Measurements from ENCODE around the gene TMEM115.

Gene TMEM115

DNA sequence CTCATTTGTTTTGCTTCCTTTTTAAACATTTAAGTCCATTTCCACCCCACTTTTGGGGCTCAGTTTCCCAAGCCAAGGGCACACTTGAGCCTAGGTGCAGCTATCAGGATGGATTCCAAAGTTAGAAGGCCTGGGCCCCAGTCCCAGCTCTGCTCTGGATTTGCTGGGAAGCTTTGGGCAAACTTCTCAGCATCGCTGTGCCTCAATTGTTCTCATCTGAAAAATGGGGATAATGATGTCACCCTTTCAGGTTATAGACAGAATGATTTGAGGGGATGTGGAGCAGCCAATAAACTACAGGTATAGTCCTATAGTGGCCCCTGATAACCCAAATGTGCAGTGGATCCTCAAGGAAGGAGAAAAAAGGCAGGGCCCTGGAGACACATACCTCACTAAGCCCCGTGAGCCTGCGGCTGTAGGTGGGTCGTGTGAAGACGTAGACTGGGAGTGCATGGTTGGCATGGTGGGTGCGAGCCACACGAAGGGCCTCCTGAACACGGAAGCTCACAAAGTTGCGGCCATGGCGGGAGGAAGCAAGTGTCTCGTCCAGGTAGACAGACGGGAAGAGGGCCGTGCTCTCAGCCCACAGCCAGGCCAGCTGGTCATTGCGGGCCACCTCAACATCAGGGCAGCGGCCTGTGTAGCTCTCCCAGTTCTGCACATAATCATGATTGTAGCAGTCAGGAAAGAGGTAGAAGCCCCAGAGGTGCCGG lies 40.0 kb downstream of the TMEM115 start:
- Histone ChIP-seq H3K27ac (no peak overlapping the region), H3K36me3 (peaks cover 41% of the 10 kb centered on the region), H3K4me3 (ENCODE audit: low read depth, low read length) (no peak overlapping the region), H3K9me3 (ENCODE audit: severe bottlenecking) (no peaks in the 10 kb centered on the region), H3K27me3 (ENCODE audit: insufficient read depth, low read depth, severe bottlenecking) (no peaks in the 10 kb centered on the region)
- DNase-seq = no peak
- TF ChIP-seq, protein P1, sequence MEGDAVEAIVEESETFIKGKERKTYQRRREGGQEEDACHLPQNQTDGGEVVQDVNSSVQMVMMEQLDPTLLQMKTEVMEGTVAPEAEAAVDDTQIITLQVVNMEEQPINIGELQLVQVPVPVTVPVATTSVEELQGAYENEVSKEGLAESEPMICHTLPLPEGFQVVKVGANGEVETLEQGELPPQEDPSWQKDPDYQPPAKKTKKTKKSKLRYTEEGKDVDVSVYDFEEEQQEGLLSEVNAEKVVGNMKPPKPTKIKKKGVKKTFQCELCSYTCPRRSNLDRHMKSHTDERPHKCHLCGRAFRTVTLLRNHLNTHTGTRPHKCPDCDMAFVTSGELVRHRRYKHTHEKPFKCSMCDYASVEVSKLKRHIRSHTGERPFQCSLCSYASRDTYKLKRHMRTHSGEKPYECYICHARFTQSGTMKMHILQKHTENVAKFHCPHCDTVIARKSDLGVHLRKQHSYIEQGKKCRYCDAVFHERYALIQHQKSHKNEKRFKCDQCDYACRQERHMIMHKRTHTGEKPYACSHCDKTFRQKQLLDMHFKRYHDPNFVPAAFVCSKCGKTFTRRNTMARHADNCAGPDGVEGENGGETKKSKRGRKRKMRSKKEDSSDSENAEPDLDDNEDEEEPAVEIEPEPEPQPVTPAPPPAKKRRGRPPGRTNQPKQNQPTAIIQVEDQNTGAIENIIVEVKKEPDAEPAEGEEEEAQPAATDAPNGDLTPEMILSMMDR (IDR thresholded peaks at IDR 0.05; ENCODE audit: low read depth, low read length) = no peak

DNA sequence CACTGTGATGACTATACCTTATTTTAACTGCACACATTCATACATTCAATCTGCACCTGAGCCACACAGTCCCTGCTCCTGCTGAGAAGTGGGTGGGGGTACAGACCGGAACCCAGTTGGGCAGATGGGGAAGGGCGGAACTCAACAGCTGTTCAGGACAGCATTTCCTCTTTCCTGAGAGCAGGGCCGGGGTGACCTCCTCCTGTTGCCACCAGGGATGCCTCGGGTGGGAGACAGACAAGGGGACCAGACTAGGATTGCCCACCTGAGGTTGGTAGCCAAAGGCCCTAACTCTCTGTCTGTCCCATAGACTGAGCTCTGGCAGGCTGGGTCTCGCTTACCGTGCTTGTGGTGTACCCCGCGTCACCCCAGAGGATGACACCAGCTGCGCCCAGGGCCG lies 40.7 kb downstream of the TMEM115 start:
- no peak overlapping the region for H3K4me3 ChIP-seq (ENCODE audit: low read depth, low read length)
- TF ChIP-seq, protein P1 (IDR thresholded peaks at IDR 0.05; ENCODE audit: low read depth, low read length) = no peak
- H3K9me3 ChIP-seq (ENCODE audit: severe bottlenecking) = no peaks in the 10 kb centered on the region
- H3K27me3 ChIP-seq (ENCODE audit: insufficient read depth, low read depth, severe bottlenecking) = no peaks in the 10 kb centered on the region
- peaks cover 40% of the 10 kb centered on the region for H3K36me3 ChIP-seq
- DNase-seq = no peak
- no peak overlapping the region for H3K27ac ChIP-seq

DNA sequence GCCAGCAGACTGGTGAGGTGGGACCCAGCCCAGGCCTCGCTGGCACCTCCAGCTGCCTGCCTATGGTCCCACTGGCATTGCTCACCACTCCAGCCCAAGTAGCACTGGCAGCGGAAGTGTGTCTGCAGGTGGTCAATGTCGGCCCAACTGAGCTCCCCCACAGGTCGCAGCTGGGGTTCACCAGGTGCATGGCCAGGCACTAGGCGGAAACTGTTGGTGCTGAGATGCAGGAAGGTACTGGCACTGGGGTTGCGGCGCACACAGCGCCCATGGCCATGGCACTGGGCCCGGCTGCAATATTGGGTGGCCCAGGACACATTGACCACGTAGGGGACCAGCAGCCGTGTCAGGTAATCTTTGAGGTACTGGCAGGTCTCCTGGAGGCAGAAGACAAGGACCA lies 41.2 kb downstream of the TMEM115 start:
- Histone ChIP-seq H3K36me3 (peaks cover 37% of the 10 kb centered on the region), H3K4me3 (ENCODE audit: low read depth, low read length) (no peak overlapping the region), H3K27me3 (ENCODE audit: insufficient read depth, low read depth, severe bottlenecking) (no peaks in the 10 kb centered on the region), H3K9me3 (ENCODE audit: severe bottlenecking) (no peaks in the 10 kb centered on the region), H3K27ac (no peak overlapping the region)
- TF ChIP-seq, protein P1 (IDR thresholded peaks at IDR 0.05; ENCODE audit: low read depth, low read length) = no peak
- DNase-seq = no peak

DNA sequence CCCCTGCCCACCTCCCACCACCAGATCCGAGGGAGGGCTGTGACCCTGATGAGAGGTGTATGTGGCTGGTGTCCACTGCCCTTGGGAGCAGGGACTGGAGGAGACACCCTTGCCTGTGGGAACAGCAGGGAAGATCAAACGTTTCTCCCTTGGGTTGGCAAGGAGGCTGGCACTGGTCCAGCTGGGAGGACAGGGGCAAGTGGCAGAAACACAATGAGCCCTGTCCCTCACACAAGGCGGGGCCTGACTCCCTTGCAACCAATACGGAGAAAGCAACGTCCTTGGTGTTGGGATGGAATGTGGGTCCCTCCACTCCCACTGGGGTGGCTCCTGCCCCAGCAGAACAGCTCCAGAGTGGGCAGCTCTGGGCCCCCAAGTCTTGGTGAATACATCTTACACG lies 42.0 kb downstream of the TMEM115 start:
- TF ChIP-seq, protein P1 (IDR thresholded peaks at IDR 0.05; ENCODE audit: low read depth, low read length) = no peak

DNA sequence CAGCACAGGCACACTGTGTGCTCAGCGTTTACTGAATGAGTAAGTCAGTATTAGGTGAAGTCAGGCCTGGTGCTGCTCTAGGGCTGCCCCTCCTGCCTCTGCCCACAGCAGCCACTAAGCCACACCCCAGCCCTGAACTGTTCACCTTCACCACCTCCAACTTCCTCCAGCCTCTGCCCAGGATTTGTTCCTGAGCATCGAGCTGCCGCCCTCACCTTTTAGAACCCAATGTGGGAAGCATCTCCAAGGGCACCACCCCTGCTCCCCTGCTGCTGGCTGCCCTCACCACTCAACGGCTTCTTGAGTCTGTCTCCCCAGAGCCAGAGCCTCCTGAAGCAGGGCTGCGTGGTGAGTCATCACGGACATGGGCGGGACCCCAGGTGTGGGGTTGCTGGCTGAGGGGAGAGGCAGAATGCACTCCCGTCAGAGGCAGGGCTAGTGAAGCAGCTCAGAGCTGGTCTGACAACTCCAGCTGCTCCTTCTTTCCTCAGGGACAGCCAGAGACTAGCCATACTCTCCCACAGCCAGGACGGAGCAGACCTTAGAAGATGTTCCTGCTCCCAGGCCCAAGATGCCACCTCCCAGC lies 42.6 kb downstream of the TMEM115 start:
- Histone ChIP-seq H3K27me3 (ENCODE audit: insufficient read depth, low read depth, severe bottlenecking) (no peaks in the 10 kb centered on the region), H3K9me3 (ENCODE audit: severe bottlenecking) (no peaks in the 10 kb centered on the region), H3K36me3 (peaks cover 37% of the 10 kb centered on the region), H3K27ac (no peak overlapping the region), H3K4me3 (ENCODE audit: low read depth, low read length) (no peak overlapping the region)
- TF ChIP-seq, protein P1 (IDR thresholded peaks at IDR 0.05; ENCODE audit: low read depth, low read length) = no peak
- no peak for DNase-seq

More for the DNA sequence above, 42.0 kb downstream of the TMEM115 start:
- Histone ChIP-seq H3K9me3 (ENCODE audit: severe bottlenecking) (no peaks in the 10 kb centered on the region), H3K27ac (no peak overlapping the region), H3K36me3 (peaks cover 37% of the 10 kb centered on the region), H3K4me3 (ENCODE audit: low read depth, low read length) (no peak overlapping the region), H3K27me3 (ENCODE audit: insufficient read depth, low read depth, severe bottlenecking) (no peaks in the 10 kb centered on the region)
- DNase-seq = no peak
